Neuronal stem cell (in vitro differentiated cells): ENCODE data around the gene SHFL.

Experiments
- DNase-seq: peaks from one replicate; pipeline ENCODE4 v3.0.0-alpha.2; 2013; ENCODE audit warnings: low spot score
- H2AFZ ChIP-seq: one replicate; pipeline ENCODE4 v1.6.1; 2013; ENCODE audit warnings: mild to moderate bottlenecking, low read length, inconsistent platforms
- H2AK5ac ChIP-seq: 2 replicates; pipeline ENCODE4 v1.6.1; 2013; ENCODE audit warnings: low read depth, mild to moderate bottlenecking, inconsistent platforms, low read length, moderate library complexity, mixed read lengths
- H2BK120ac ChIP-seq: 2 replicates; pipeline ENCODE4 v1.6.1; 2013; ENCODE audit warnings: low read depth, mild to moderate bottlenecking, inconsistent platforms, low read length, moderate library complexity, mixed read lengths
- H2BK12ac ChIP-seq: one replicate; pipeline ENCODE4 v1.6.1; 2013; ENCODE audit warnings: low read length, inconsistent platforms
- H2BK15ac ChIP-seq: 2 replicates; pipeline ENCODE4 v1.6.1; 2013; ENCODE audit warnings: mild to moderate bottlenecking, low read length, inconsistent platforms, mixed read lengths
- H2BK5ac ChIP-seq: one replicate; pipeline ENCODE4 v1.6.1; 2013; ENCODE audit warnings: inconsistent platforms, mild to moderate bottlenecking, low read length, moderate library complexity
- H3K14ac ChIP-seq: one replicate; pipeline ENCODE4 v1.6.1; 2013; ENCODE audit warnings: low read length, inconsistent platforms
- H3K18ac ChIP-seq: 2 replicates; pipeline ENCODE4 v1.6.1; 2013; ENCODE audit warnings: low read length, inconsistent platforms
- H3K23ac ChIP-seq: 2 replicates; pipeline ENCODE4 v1.6.1; 2013; ENCODE audit warnings: low read depth, mild to moderate bottlenecking, mixed read lengths, low read length, inconsistent platforms; ENCODE audit not compliant: poor library complexity
- H3K27ac ChIP-seq: replicated peaks from 3 replicates; pipeline ENCODE4 v1.5.1; 2013; ENCODE audit warnings: low read length, inconsistent platforms
- H3K27me3 ChIP-seq, 3 experiments: 2 replicates each; pipeline ENCODE4 v1.6.1; 2013; ENCODE audit warnings: low read length in 3 of 3, mild to moderate bottlenecking in 2 of 3, inconsistent platforms in 1 of 3, low read depth in 1 of 3, mixed read lengths in 1 of 3, moderate library complexity in 1 of 3; ENCODE audit not compliant: control insufficient read depth in 3 of 3, insufficient read depth in 3 of 3
- H3K36me3 ChIP-seq, 2 donors: replicated peaks in 1 of 2; 2 replicates each; pipeline ENCODE4 v1.6.1; 2013; ENCODE audit warnings: low read length in 2 of 2; ENCODE audit not compliant: control insufficient read depth in 2 of 2, insufficient read depth in 2 of 2
- H3K4ac ChIP-seq: 2 replicates; pipeline ENCODE4 v1.6.1; 2013; ENCODE audit warnings: inconsistent platforms, mild to moderate bottlenecking, low read length, moderate library complexity
- H3K4me1 ChIP-seq, 2 donors: 1 replicate in 1 of 2; 2 replicates in 1 of 2; pipeline ENCODE4 v1.6.1; 2013; ENCODE audit warnings: low read length in 2 of 2, low read depth in 1 of 2; ENCODE audit not compliant: control insufficient read depth in 2 of 2, insufficient read depth in 1 of 2
- H3K4me2 ChIP-seq: one replicate; pipeline ENCODE4 v1.6.1; 2013; ENCODE audit warnings: mild to moderate bottlenecking, low read length, inconsistent platforms; ENCODE audit not compliant: insufficient read depth, poor library complexity, severe bottlenecking
- H3K4me3 ChIP-seq, 2 donors: 2 replicates each; pipeline ENCODE4 v1.5.1; 2013; ENCODE audit warnings: low read length in 2 of 2, mild to moderate bottlenecking in 2 of 2, inconsistent platforms in 1 of 2, moderate library complexity in 1 of 2
- H3K79me1 ChIP-seq: one replicate; pipeline ENCODE4 v1.6.1; 2013; ENCODE audit warnings: low read depth, mild to moderate bottlenecking, inconsistent platforms, low read length, moderate library complexity
- H3K9ac ChIP-seq: one replicate; pipeline ENCODE4 v1.6.1; 2013; ENCODE audit warnings: mild to moderate bottlenecking, low read depth, low read length, inconsistent platforms; ENCODE audit not compliant: poor library complexity
- H3K9me3 ChIP-seq, 2 donors: replicated peaks in 1 of 2; 2 replicates each; pipeline versions ENCODE3 to v1.6.1; 2013; ENCODE audit warnings: low read length in 2 of 2, mild to moderate bottlenecking in 2 of 2, inconsistent platforms in 1 of 2, low read depth in 1 of 2, mixed read lengths in 1 of 2, moderate library complexity in 1 of 2; ENCODE audit not compliant: control insufficient read depth in 2 of 2, insufficient read depth in 1 of 2
- H4K8ac ChIP-seq: one replicate; pipeline ENCODE4 v1.6.1; 2013; ENCODE audit warnings: low read depth, mild to moderate bottlenecking, inconsistent platforms, low read length, moderate library complexity
- H4K91ac ChIP-seq: one replicate; pipeline ENCODE4 v1.6.1; 2013; ENCODE audit warnings: low read length, low read depth, mild to moderate bottlenecking, inconsistent platforms; ENCODE audit not compliant: poor library complexity
- WGBS, 2 donors: extraction: QIAGEN DNeasy Blood & Tissue Kit; methylation state at CpG; one replicate each; pipeline ENCODE4 v1.1.7; 2013; ENCODE audit warnings: missing lambda C conversion rate in 2 of 2, mixed read lengths in 1 of 2; ENCODE audit not compliant: insufficient read length in 2 of 2, insufficient replicate concordance in 1 of 2; ENCODE audit errors: extremely low coverage in 2 of 2; 5-methylcytosine and 5-hydroxymethylcytosine counted together

The SHFL gene

GRCh38 chr19:10115392-10116084 is 29.4 kb downstream of the SHFL start:
- WGBS, 2 donors, result no CpG with 5 or more reads among the region's 45 CpGs
- H2AFZ ChIP-seq, result no peak overlapping the region
- no peak overlapping the region for H3K27ac ChIP-seq
- H4K91ac ChIP-seq, result no peak overlapping the region
- peaks cover 21% of the 10 kb centered on the region for H3K79me1 ChIP-seq
- H3K4me1 ChIP-seq, result peaks cover 6 to 8% of the 10 kb centered on the region in 2 donors
- H3K23ac ChIP-seq, result peak overlapping the region; percentile 25
- DNase-seq, result no peak
- H3K9ac ChIP-seq, result peak overlapping the region; percentile 44
- H3K14ac ChIP-seq, result no peak overlapping the region
- no peak overlapping the region for H2BK12ac ChIP-seq
- H2BK5ac ChIP-seq, result no peak overlapping the region
- no peak overlapping the region for H3K18ac ChIP-seq
- H3K4me3 ChIP-seq, result no peak overlapping the region
- no peak overlapping the region for H2BK15ac ChIP-seq
- no peak overlapping the region for H3K4me2 ChIP-seq
- peak overlapping the region; percentile 17 for H2BK120ac ChIP-seq
- no peak overlapping the region for H4K8ac ChIP-seq
- H3K9me3 ChIP-seq, result no peaks in the 10 kb centered on the region
- H2AK5ac ChIP-seq, result peak overlapping the region; percentile 63
- H3K4ac ChIP-seq, result no peak overlapping the region
- H3K27me3 ChIP-seq, result no peaks in the 10 kb centered on the region
- H3K36me3 ChIP-seq, result peaks cover 49 to 73% of the 10 kb centered on the region in 2 donors

DNA sequence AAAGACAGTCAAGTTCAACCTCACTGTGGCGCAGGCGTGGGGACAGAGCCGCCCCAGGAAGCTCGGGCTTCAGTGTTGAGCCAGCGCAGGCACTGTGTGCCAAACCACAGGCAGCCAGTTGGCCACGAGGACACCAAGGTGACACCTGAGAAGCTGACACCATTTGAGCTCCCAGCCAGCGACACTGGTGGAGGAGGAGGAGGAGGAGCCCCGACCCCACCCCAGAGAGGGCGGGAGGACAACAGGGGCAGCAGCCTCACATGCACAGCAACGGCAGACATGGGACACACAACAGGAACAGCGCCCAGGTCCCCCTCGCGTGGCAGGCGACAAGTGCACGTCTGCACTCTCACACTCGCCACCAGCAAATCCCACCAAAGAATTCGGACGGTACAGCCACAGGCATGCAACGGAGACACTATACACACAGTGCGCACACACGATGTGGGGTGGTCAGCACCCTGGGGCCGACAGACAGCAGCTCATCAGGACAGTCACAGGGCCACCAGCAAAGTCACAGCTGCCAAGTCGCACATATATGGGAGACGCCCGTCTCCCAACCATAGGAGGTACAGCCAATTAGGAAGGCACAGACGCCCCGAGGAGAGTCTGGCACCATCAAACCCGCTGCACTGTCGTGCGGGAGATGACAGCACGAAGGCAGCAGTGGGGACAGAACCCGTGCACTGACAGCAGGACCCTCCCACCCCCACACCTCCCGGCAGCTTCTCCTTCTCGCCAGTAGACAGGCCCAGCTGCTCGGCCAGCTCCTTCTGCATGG is 30.2 kb downstream of the SHFL start:
- Histone ChIP-seq H3K18ac (peak overlapping the region; percentile 38), H2BK120ac (peak overlapping the region; percentile 17), H2BK15ac (no peak overlapping the region), H3K9me3 (no peaks in the 10 kb centered on the region), H2AFZ (no peak overlapping the region), H3K27ac (no peak overlapping the region), H3K4me2 (no peak overlapping the region), H2BK5ac (no peak overlapping the region), H3K27me3 (no peaks in the 10 kb centered on the region), H3K4ac (no peak overlapping the region), H2AK5ac (peak overlapping the region; percentile 63), H2BK12ac (peak overlapping the region; percentile 58), H3K4me3 (no peak overlapping the region), H3K9ac (no peak overlapping the region), H3K79me1 (peaks cover 21% of the 10 kb centered on the region), H3K23ac (peak overlapping the region; percentile 25), H4K91ac (peak overlapping the region; percentile 85), H3K14ac (no peak overlapping the region), H4K8ac (no peak overlapping the region), H3K4me1 (peaks cover 6 to 8% of the 10 kb centered on the region in 2 donors), H3K36me3 (peaks cover 44 to 66% of the 10 kb centered on the region in 2 donors)
- no peak for DNase-seq
- no CpG with 5 or more reads among the region's 35 CpGs for WGBS, 2 donors

DNA sequence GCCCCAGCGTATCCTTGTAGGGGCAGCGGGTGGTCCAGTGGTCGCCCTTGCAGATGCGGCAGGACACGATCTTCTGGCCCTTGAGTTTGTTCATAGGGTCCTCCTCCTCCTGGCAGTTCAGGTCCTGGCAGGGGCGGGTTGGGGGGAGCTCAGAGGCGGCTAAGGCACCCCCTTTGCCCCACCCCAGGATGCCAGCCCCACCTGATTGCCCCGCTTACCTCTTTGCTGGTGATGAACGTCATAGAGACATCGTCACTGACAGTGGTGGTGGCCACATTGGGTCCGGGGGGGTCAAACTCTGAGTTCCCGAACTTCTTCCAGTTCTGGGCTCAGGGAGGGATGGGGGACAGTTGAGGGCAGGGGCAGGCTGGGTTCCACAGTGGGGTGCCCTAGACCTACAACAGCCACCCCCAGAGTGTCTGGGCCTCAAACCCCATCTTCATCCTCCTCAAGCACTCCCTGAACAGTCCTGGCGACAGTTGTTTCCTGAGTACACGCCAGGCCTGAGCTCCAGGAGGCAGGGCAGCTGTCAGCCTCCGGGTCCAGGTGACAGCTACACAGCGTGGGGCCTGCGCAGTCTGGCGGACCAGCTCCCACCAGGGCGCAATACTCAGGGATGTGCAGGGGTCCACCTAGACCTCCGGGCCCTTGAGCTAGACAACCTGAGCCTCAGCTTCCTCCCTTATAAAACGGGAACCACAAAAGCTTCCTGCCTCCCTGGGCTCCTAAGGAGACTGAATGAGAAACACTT is 30.9 kb downstream of the SHFL start:
- H3K18ac ChIP-seq, result no peak overlapping the region
- H4K8ac ChIP-seq, result no peak overlapping the region
- no peak overlapping the region for H2BK5ac ChIP-seq
- no peak overlapping the region for H2BK12ac ChIP-seq
- H2AK5ac ChIP-seq, result no peak overlapping the region
- no peak overlapping the region for H2BK15ac ChIP-seq
- peaks cover 6 to 8% of the 10 kb centered on the region in 2 donors for H3K4me1 ChIP-seq
- H2AFZ ChIP-seq, result no peak overlapping the region
- H3K23ac ChIP-seq, result no peak overlapping the region
- H3K4me2 ChIP-seq, result no peak overlapping the region
- no peak overlapping the region for H3K9ac ChIP-seq
- H3K27me3 ChIP-seq, result no peaks in the 10 kb centered on the region
- no peak overlapping the region for H4K91ac ChIP-seq
- peaks cover 40 to 60% of the 10 kb centered on the region in 2 donors for H3K36me3 ChIP-seq
- no peak overlapping the region for H3K14ac ChIP-seq
- no peak overlapping the region for H2BK120ac ChIP-seq
- DNase-seq, result no peak
- no peak overlapping the region for H3K4me3 ChIP-seq
- H3K27ac ChIP-seq, result no peak overlapping the region
- peaks cover 21% of the 10 kb centered on the region for H3K79me1 ChIP-seq
- H3K9me3 ChIP-seq, result no peaks in the 10 kb centered on the region
- no CpG with 5 or more reads among the region's 21 CpGs for WGBS, 2 donors
- no peak overlapping the region for H3K4ac ChIP-seq
